ENCODE results near the gene SLC26A8.

- TF ChIP-seq, protein P1, sequence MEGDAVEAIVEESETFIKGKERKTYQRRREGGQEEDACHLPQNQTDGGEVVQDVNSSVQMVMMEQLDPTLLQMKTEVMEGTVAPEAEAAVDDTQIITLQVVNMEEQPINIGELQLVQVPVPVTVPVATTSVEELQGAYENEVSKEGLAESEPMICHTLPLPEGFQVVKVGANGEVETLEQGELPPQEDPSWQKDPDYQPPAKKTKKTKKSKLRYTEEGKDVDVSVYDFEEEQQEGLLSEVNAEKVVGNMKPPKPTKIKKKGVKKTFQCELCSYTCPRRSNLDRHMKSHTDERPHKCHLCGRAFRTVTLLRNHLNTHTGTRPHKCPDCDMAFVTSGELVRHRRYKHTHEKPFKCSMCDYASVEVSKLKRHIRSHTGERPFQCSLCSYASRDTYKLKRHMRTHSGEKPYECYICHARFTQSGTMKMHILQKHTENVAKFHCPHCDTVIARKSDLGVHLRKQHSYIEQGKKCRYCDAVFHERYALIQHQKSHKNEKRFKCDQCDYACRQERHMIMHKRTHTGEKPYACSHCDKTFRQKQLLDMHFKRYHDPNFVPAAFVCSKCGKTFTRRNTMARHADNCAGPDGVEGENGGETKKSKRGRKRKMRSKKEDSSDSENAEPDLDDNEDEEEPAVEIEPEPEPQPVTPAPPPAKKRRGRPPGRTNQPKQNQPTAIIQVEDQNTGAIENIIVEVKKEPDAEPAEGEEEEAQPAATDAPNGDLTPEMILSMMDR (conservative IDR thresholded peaks at IDR 0.05), result no peak
- TF ChIP-seq ZFX (IDR thresholded peaks at IDR 0.05), result no peak
Measured at GRCh38 chr6:36063318-36064060, 39.0 kb upstream of the SLC26A8 start.
